GM19238 (cell line): Measurements from ENCODE around the gene ADH1C.
"Not testable (repeated sequence)": the region's sequence is repeated elsewhere in the genome, so short reads cannot be mapped to it uniquely, and the experiment has no call there.

ENCODE experiments used
- DNase-seq: peaks from one replicate; pipeline ENCODE4 v3.0.0; 2011; ENCODE audit warnings: low spot score; ENCODE audit not compliant: insufficient read length

The ADH1C gene

GRCh38 chr4:99352602-99353537 is at the start of gene ADH1C:
Gene ADH1C (minus strand): TSS chr4:99352746. CDS start chr4:99352675, 71 bp downstream.
- no peak for DNase-seq

- no peak for DNase-seq
These were observed 48.3 kb upstream of the ADH1C start for GRCh38 chr4:99400831-99401230.

- DNase-seq = no peak
These were observed 46.5 kb upstream of the ADH1C start for GRCh38 chr4:99399017-99399416.

- DNase-seq = no peak
These were observed 43.2 kb upstream of the ADH1C start for GRCh38 chr4:99395595-99396364.

- no peak for DNase-seq
These were observed 42.4 kb upstream of the ADH1C start for GRCh38 chr4:99394896-99395295.

GRCh38 chr4:99390055-99390454 is 37.5 kb upstream of the ADH1C start:
- DNase-seq = no peak

GRCh38 chr4:99389606-99390005 is 37.1 kb upstream of the ADH1C start:
- no peak for DNase-seq

GRCh38 chr4:99383833-99384392 is 31.4 kb upstream of the ADH1C start:
- DNase-seq = no peak

- DNase-seq = no peak
These were observed 30.9 kb upstream of the ADH1C start for GRCh38 chr4:99383399-99383798.

GRCh38 chr4:99382745-99383360 is 30.3 kb upstream of the ADH1C start:
- no peak for DNase-seq

- no peak for DNase-seq
These were observed 29.1 kb upstream of the ADH1C start for GRCh38 chr4:99381588-99382175.

- DNase-seq = no peak
These were observed 27.0 kb upstream of the ADH1C start for GRCh38 chr4:99379571-99379970.

GRCh38 chr4:99378876-99379275 is 26.3 kb upstream of the ADH1C start:
- DNase-seq = no peak

GRCh38 chr4:99377341-99377740 is 24.8 kb upstream of the ADH1C start:
- not testable (repeated sequence) for DNase-seq

- DNase-seq = not testable (repeated sequence)
These were observed 19.9 kb upstream of the ADH1C start for GRCh38 chr4:99372464-99372863.

GRCh38 chr4:99367817-99368216 is 15.3 kb upstream of the ADH1C start:
- DNase-seq = not testable (repeated sequence)

GRCh38 chr4:99366491-99366890 is 13.9 kb upstream of the ADH1C start:
- DNase-seq = no peak

GRCh38 chr4:99362768-99363167 is 10.2 kb upstream of the ADH1C start:
- DNase-seq = no peak

- no peak for DNase-seq
These were observed 9.3 kb upstream of the ADH1C start for GRCh38 chr4:99361899-99362275.

- DNase-seq = no peak
These were observed 8.8 kb upstream of the ADH1C start for GRCh38 chr4:99361268-99361898.
